ENCODE data around the gene MAEL. TPM values are rescaled to one million over a fixed set of nuclear protein-coding genes. Genes with fewer than 3 reads are reported as not detected.

The MAEL gene
- polyA plus RNA-seq, 3 donors: 0.12 TPM; not detected in 2

- no peak overlapping the region for H3K27ac ChIP-seq (ENCODE audit: low read depth, low read length)
- 40 to 72% (median 69%) methylated on average over 2 of the region's 2 CpGs for WGBS, 3 donors
These were observed 44.6 kb downstream of the MAEL start for GRCh38 chr1:167033646-167034045.

- no peak overlapping the region for H3K27ac ChIP-seq (ENCODE audit: low read depth, low read length)
- WGBS, 3 donors: 12 to 17% (median 15%) methylated on average over 21 of the region's 21 CpGs
These were observed 54.8 kb downstream of the MAEL start for GRCh38 chr1:167043752-167044488.

- no peak overlapping the region for H3K27ac ChIP-seq (ENCODE audit: low read depth, low read length)
- 86 to 98% (median 96%) methylated on average over 5 of the region's 5 CpGs for WGBS, 3 donors
These were observed 62.8 kb downstream of the MAEL start for GRCh38 chr1:167051907-167052306.

GRCh38 chr1:167052389-167052788 lies 63.3 kb downstream of the MAEL start:
- WGBS, 3 donors: 68 to 81% (median 80%) methylated on average over 8 of the region's 8 CpGs
- no peak overlapping the region for H3K27ac ChIP-seq (ENCODE audit: low read depth, low read length)

GRCh38 chr1:167054531-167054930 lies 65.5 kb downstream of the MAEL start:
- 37 to 69% (median 55%) methylated on average over 3 of the region's 3 CpGs for WGBS, 3 donors
- no peak overlapping the region for H3K27ac ChIP-seq (ENCODE audit: low read depth, low read length)

GRCh38 chr1:167054946-167055630 lies 66.0 kb downstream of the MAEL start:
- no peak overlapping the region for H3K27ac ChIP-seq (ENCODE audit: low read depth, low read length)
- WGBS, 3 donors: 73 to 79% (median 75%) methylated on average over 14 of the region's 14 CpGs

GRCh38 chr1:167056529-167057231 lies 67.6 kb downstream of the MAEL start:
- 50 to 61% (median 60%) methylated on average over 10 of the region's 10 CpGs for WGBS, 3 donors
- H3K27ac ChIP-seq (ENCODE audit: low read depth, low read length): no peak overlapping the region

- H3K27ac ChIP-seq (ENCODE audit: low read depth, low read length): no peak overlapping the region
- WGBS, 3 donors: 39 to 48% (median 45%) methylated on average over 6 of the region's 6 CpGs
These were observed 68.2 kb downstream of the MAEL start for GRCh38 chr1:167057241-167057688.

- H3K27ac ChIP-seq (ENCODE audit: low read depth, low read length): no peak overlapping the region
- 12 to 14% (median 13%) methylated on average over 17 of the region's 17 CpGs for WGBS, 3 donors
These were observed 70.1 kb downstream of the MAEL start for GRCh38 chr1:167059045-167059808.

- no peak overlapping the region for H3K27ac ChIP-seq (ENCODE audit: low read depth, low read length)
- WGBS, 3 donors: 19 to 55% (median 50%) methylated on average over 1 of the region's 1 CpG
These were observed 70.7 kb downstream of the MAEL start for GRCh38 chr1:167059809-167060107.

- WGBS, 3 donors: 63 to 78% (median 75%) methylated on average over 10 of the region's 10 CpGs
- no peak overlapping the region for H3K27ac ChIP-seq (ENCODE audit: low read depth, low read length)
These were observed 71.3 kb downstream of the MAEL start for GRCh38 chr1:167060141-167061072.

- WGBS, 3 donors: 76 to 92% (median 87%) methylated on average over 3 of the region's 3 CpGs
- no peak overlapping the region for H3K27ac ChIP-seq (ENCODE audit: low read depth, low read length)
These were observed 72.0 kb downstream of the MAEL start for GRCh38 chr1:167061073-167061464.

GRCh38 chr1:167064621-167065020 lies 75.5 kb downstream of the MAEL start:
- WGBS, 3 donors: 73 to 84% (median 83%) methylated on average over 9 of the region's 9 CpGs
- no peak overlapping the region for H3K27ac ChIP-seq (ENCODE audit: low read depth, low read length)

GRCh38 chr1:167065471-167065870 lies 76.4 kb downstream of the MAEL start:
- no peak overlapping the region for H3K27ac ChIP-seq (ENCODE audit: low read depth, low read length)
- 82 to 92% (median 85%) methylated on average over 8 of the region's 8 CpGs for WGBS, 3 donors

GRCh38 chr1:167066333-167067122 lies 77.4 kb downstream of the MAEL start:
- no peak overlapping the region for H3K27ac ChIP-seq (ENCODE audit: low read depth, low read length)
- WGBS, 3 donors: 5 to 7% (median 7%) methylated on average over 31 of the region's 31 CpGs

- 71 to 81% (median 75%) methylated on average over 3 of the region's 3 CpGs for WGBS, 3 donors
These were observed 78.8 kb downstream of the MAEL start for GRCh38 chr1:167067904-167068303.

GRCh38 chr1:167068761-167069160 lies 79.7 kb downstream of the MAEL start:
- no peak overlapping the region for H3K27ac ChIP-seq (ENCODE audit: low read depth, low read length)
- WGBS, 3 donors: 81 to 94% (median 90%) methylated on average over 13 of the region's 13 CpGs

More at GRCh38 chr1:167067904-167068303, 78.8 kb downstream of the MAEL start:
- no peak overlapping the region for H3K27ac ChIP-seq (ENCODE audit: low read depth, low read length)

Measured in adipose tissue (tissue), 3 donors.